ENCODE results near the gene TRMT10A. TPM values are rescaled to one million over a fixed set of nuclear protein-coding genes. Genes with fewer than 3 reads are reported as not detected.

The TRMT10A gene
- total RNA-seq, 4 donors from 2014 or later = 6.0 to 8.1 (median 6.8) TPM; not detected in 1

GRCh38 chr4:99518601-99519295 is 45.1 kb downstream of the TRMT10A start:
- no peaks in the 10 kb centered on the region for H3K27me3 ChIP-seq
- intact Hi-C loops (cut with DNase I; ENCODE audit: low total_unique reads) = no loop called here
- no peaks in the 10 kb centered on the region for H3K4me1 ChIP-seq
- 57 to 86% methylated on average over 6 of the region's 6 CpGs for WGBS, 2 donors (ENCODE audit: low coverage in 1 of 2)
- no peak overlapping the region for H3K27ac ChIP-seq
- no peaks in the 10 kb centered on the region for H3K9me3 ChIP-seq
- TF ChIP-seq EP300 (IDR thresholded peaks at IDR 0.05; ENCODE audit: low read depth) = no peak
- TF ChIP-seq POLR2A (IDR thresholded peaks at IDR 0.05) = no peak
- in situ Hi-C loops (cut with MboI; ENCODE audit: low pct_ligation_motif_present in 1 of 4, low pct_unique_long_range_greater_than_20kb in 1 of 4, low sequenced_read_pairs in 3 of 4) = no loop called here
- no peak for DNase-seq
- H3K4me3 ChIP-seq = no peak overlapping the region
- no peaks in the 10 kb centered on the region for H3K36me3 ChIP-seq

DNA sequence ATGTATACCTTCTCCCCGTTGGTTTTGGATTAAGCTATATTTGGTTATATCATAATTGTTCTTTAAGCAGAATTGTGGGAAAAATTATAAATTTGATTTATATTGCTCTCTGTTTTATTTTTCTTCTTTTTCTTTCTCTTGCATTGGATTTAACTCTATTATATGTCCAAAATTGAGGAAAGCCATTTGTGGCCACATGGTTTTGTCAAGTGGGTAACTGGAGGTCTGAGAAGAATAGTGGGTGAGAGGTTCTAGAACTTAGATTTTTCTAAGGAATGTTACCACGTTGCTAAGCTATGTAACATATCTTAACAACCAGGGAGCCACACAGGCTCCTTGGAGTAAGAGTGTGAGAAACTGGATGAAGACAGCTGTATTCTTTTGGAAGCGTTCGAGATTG is 53.1 kb downstream of the TRMT10A start, which contains the start of gene C4orf17:
Gene C4orf17, plus strand, starts transcription at position 301 of the 400 bp plus-strand sequence. CDS start 2,061 bp downstream, outside the sequence.
- H3K27me3 ChIP-seq = no peaks in the 10 kb centered on the region
- DNase-seq = no peak
- WGBS, 2 donors (ENCODE audit: low coverage in 1 of 2) = 67 to 74% methylated on average over 4 of the region's 4 CpGs
- H3K4me3 ChIP-seq = no peak within 1 kb of the TSS
- intact Hi-C loops (cut with DNase I; ENCODE audit: low total_unique reads) (no loop called here), in situ Hi-C loops (cut with MboI; ENCODE audit: low pct_ligation_motif_present in 1 of 4, low pct_unique_long_range_greater_than_20kb in 1 of 4, low sequenced_read_pairs in 3 of 4) (no loop called here)
- H3K4me1 ChIP-seq = no peaks in the 10 kb centered on the region
- no peak for TF ChIP-seq POLR2A (IDR thresholded peaks at IDR 0.05)
- TF ChIP-seq EP300 (IDR thresholded peaks at IDR 0.05; ENCODE audit: low read depth) = no peak
- no peak for TF ChIP-seq POLR2AphosphoS5 (IDR thresholded peaks at IDR 0.05)
- TF ChIP-seq CTCF (IDR thresholded peaks at IDR 0.05) = no peak
- no peaks in the 10 kb centered on the region for H3K36me3 ChIP-seq
- no peaks in the 10 kb centered on the region for H3K9me3 ChIP-seq
- H3K27ac ChIP-seq = no peak within 1 kb of the TSS

GRCh38 chr4:99507762-99508161 is 56.1 kb downstream of the TRMT10A start:
- no peaks in the 10 kb centered on the region for H3K27me3 ChIP-seq
- intact Hi-C loops (cut with DNase I; ENCODE audit: low total_unique reads) (no loop called here), in situ Hi-C loops (cut with MboI; ENCODE audit: low pct_ligation_motif_present in 1 of 4, low pct_unique_long_range_greater_than_20kb in 1 of 4, low sequenced_read_pairs in 3 of 4) (no loop called here)
- H3K9me3 ChIP-seq = no peaks in the 10 kb centered on the region
- TF ChIP-seq CTCF (IDR thresholded peaks at IDR 0.05) (no peak), EP300 (IDR thresholded peaks at IDR 0.05; ENCODE audit: low read depth) (no peak), POLR2AphosphoS5 (IDR thresholded peaks at IDR 0.05) (no peak), POLR2A (IDR thresholded peaks at IDR 0.05) (no peak)
- no peaks in the 10 kb centered on the region for H3K4me1 ChIP-seq
- no peak for DNase-seq
- H3K4me3 ChIP-seq = no peak overlapping the region
- H3K36me3 ChIP-seq = no peaks in the 10 kb centered on the region
- H3K27ac ChIP-seq = no peak overlapping the region

DNA sequence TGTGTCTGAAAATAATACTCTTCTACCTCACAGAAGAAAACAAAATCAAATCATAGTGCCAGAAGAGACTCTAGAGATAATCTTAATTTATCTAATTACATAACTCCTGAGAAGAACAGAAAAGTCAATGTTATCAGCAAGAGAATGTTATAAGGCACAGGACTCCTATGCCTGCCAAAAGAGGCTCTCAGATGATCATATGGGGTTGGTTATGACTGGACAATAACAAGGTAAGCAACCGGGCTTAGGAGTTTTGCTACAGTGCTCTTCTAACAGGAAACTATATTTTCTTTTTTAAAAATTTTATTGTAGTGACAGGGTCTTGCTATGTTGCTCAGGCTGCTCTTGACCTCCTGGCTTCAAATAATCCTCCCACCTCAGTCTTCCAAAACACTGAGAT is 56.5 kb downstream of the TRMT10A start:
- Histone ChIP-seq H3K27ac (no peak overlapping the region), H3K36me3 (no peaks in the 10 kb centered on the region), H3K9me3 (no peaks in the 10 kb centered on the region), H3K27me3 (no peaks in the 10 kb centered on the region), H3K4me1 (no peaks in the 10 kb centered on the region), H3K4me3 (no peak overlapping the region)
- no peak for DNase-seq
- in situ Hi-C loops (cut with MboI; ENCODE audit: low pct_ligation_motif_present in 1 of 4, low pct_unique_long_range_greater_than_20kb in 1 of 4, low sequenced_read_pairs in 3 of 4) (no loop called here), intact Hi-C loops (cut with DNase I; ENCODE audit: low total_unique reads) (no loop called here)
- 67 to 70% methylated on average over 1 of the region's 1 CpG for WGBS, 2 donors (ENCODE audit: low coverage in 1 of 2)
- TF ChIP-seq POLR2A (IDR thresholded peaks at IDR 0.05) (no peak), POLR2AphosphoS5 (IDR thresholded peaks at IDR 0.05) (no peak), EP300 (IDR thresholded peaks at IDR 0.05; ENCODE audit: low read depth) (no peak), CTCF (IDR thresholded peaks at IDR 0.05) (no peak)

DNA sequence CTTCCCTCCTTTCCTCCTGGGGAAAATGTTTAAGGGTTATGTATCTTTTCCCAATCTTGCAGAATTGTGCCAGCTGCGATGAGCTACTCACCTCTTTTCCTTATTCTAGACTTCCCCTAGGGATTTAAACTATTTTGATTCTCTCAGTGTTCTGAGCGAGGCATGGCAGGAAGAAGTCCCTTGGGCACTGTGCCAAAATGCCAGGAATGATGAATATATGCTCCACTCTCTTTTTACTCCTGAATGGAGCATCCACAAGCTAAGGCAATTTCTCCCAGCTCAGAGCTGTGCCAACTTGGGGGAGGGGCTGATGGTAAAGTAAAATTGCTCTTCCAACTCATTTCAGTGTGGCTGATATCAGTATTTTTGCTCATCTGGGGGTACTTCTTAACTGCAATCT is 57.1 kb downstream of the TRMT10A start:
- WGBS, 2 donors (ENCODE audit: low coverage in 1 of 2) = 68 to 77% methylated on average over 2 of the region's 2 CpGs
- in situ Hi-C loops (cut with MboI; ENCODE audit: low pct_ligation_motif_present in 1 of 4, low pct_unique_long_range_greater_than_20kb in 1 of 4, low sequenced_read_pairs in 3 of 4) = no loop called here

More for the DNA sequence above, 57.1 kb downstream of the TRMT10A start:
- H3K27ac ChIP-seq = no peak overlapping the region
- no peak for DNase-seq
- no peak overlapping the region for H3K4me3 ChIP-seq
- no peaks in the 10 kb centered on the region for H3K27me3 ChIP-seq
- no peaks in the 10 kb centered on the region for H3K4me1 ChIP-seq
- intact Hi-C loops (cut with DNase I; ENCODE audit: low total_unique reads) = no loop called here
- no peak for TF ChIP-seq EP300 (IDR thresholded peaks at IDR 0.05; ENCODE audit: low read depth)
- TF ChIP-seq POLR2A (IDR thresholded peaks at IDR 0.05) = no peak
- no peak for TF ChIP-seq POLR2AphosphoS5 (IDR thresholded peaks at IDR 0.05)
- TF ChIP-seq CTCF (IDR thresholded peaks at IDR 0.05) = no peak
- no peaks in the 10 kb centered on the region for H3K9me3 ChIP-seq
- H3K36me3 ChIP-seq = no peaks in the 10 kb centered on the region

All from transverse colon (tissue), 4 donors.